Vagina (tissue), 2 donors: ENCODE results near the gene CSTF2T. TPM values are rescaled to one million over a fixed set of nuclear protein-coding genes. Genes with fewer than 3 reads are reported as not detected.

Experiments used
- DNase-seq, 2 donors: peaks; one replicate each; pipeline ENCODE4 v3.0.0-alpha.2; 2017; ENCODE audit errors: extremely low spot score in 2 of 2
- H3K27ac ChIP-seq: fragments of 200-600 bp; sonication (generic); one replicate; pipeline ENCODE4 v1.5.1; 2019
- H3K27me3 ChIP-seq: fragments of 200-600 bp; sonication (generic); one replicate; pipeline ENCODE4 v1.5.1; 2019
- H3K36me3 ChIP-seq, 2 donors: fragments of 200-600 bp; sonication (generic); one replicate each; pipeline ENCODE4 v1.5.1; 2017 to 2019
- H3K4me1 ChIP-seq: fragments of 200-600 bp; sonication (generic); one replicate; pipeline ENCODE4 v1.5.1; 2019
- H3K4me3 ChIP-seq, 2 donors: fragments of 200-600 bp; sonication (generic); 1 replicate in 1 of 2; 2 replicates in 1 of 2; pipeline ENCODE4 v1.5.1; 2016 to 2019
- H3K9me3 ChIP-seq: fragments of 200-600 bp; sonication (generic); one replicate; pipeline ENCODE4 v1.5.1; 2019
- POLR2A ChIP-seq, 2 donors: fragments of 450-650 bp; IDR thresholded peaks; one replicate each; pipeline ENCODE4 v1.6.1; 2017; ENCODE audit warnings: antibody characterized with exemption in 2 of 2, mild to moderate bottlenecking in 2 of 2, moderate library complexity in 2 of 2
- POLR2AphosphoS5 ChIP-seq, 2 donors: sonication (generic); formaldehyde crosslinking; IDR thresholded peaks; one replicate each; pipeline ENCODE4 v1.9.0; 2017; ENCODE audit warnings: antibody characterized with exemption in 2 of 2, mild to moderate bottlenecking in 2 of 2, low read depth in 1 of 2; ENCODE audit not compliant: insufficient read depth in 1 of 2
- intact Hi-C: fragments of 100-400 bp; cut with DNase I; formaldehyde crosslinking; loops from one replicate; pipeline ENCODE4 v1.15.1; 2023
- total RNA-seq: library from RNA; depleted of rRNA; stranded (reverse); fragments of >200 nt; gene quantifications from one replicate; pipeline ENCODE4 v1.2.3, GENCODE V29; 2016
- TF ChIP-seq, protein P1 (sequence below), 3 experiments: fragments of 450-650 bp in 2 of 3; fragments of 200-600 bp in 1 of 3; sonication (generic) in 1 of 3; IDR thresholded peaks; one replicate each; pipeline ENCODE4 v1.5.1; 2017 to 2019; ENCODE audit warnings: antibody characterized with exemption in 3 of 3, mild to moderate bottlenecking in 2 of 3, moderate library complexity in 2 of 3

CSTF2T gene
- total RNA-seq, 1 donor from 2014 or later, result 12.0 TPM

DNA sequence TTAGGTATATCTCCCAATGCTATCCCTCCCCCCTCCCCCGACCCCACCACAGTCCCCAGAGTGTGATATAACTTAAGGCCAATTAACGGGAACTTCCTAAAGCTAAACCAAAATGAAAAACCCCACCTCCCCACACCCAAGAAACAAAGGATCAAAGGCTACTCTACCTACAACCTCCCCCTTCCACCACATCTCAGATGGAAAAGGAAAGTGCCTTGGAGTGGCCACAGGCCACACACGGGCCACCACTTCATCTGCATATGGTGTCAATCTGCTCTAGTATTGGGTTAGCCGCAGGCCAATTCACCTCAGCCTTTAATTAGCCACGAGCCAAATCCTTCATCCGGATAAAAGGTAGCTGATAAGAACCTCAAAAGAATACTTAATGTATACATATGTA lies 19.6 kb downstream of the CSTF2T start:
- no peaks in the 10 kb centered on the region for H3K4me1 ChIP-seq
- no peak for TF ChIP-seq POLR2A (IDR thresholded peaks at IDR 0.05)
- TF ChIP-seq, protein P1, sequence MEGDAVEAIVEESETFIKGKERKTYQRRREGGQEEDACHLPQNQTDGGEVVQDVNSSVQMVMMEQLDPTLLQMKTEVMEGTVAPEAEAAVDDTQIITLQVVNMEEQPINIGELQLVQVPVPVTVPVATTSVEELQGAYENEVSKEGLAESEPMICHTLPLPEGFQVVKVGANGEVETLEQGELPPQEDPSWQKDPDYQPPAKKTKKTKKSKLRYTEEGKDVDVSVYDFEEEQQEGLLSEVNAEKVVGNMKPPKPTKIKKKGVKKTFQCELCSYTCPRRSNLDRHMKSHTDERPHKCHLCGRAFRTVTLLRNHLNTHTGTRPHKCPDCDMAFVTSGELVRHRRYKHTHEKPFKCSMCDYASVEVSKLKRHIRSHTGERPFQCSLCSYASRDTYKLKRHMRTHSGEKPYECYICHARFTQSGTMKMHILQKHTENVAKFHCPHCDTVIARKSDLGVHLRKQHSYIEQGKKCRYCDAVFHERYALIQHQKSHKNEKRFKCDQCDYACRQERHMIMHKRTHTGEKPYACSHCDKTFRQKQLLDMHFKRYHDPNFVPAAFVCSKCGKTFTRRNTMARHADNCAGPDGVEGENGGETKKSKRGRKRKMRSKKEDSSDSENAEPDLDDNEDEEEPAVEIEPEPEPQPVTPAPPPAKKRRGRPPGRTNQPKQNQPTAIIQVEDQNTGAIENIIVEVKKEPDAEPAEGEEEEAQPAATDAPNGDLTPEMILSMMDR (IDR thresholded peaks at IDR 0.05), result no peak
- no peak for TF ChIP-seq POLR2AphosphoS5 (IDR thresholded peaks at IDR 0.05; ENCODE audit: insufficient read depth in 1 of 2, low read depth in 1 of 2)
- no peak overlapping the region for H3K27ac ChIP-seq
- H3K9me3 ChIP-seq, result no peaks in the 10 kb centered on the region
- H3K27me3 ChIP-seq, result no peaks in the 10 kb centered on the region
- intact Hi-C loops, result no loop called here
- no peak overlapping the region for H3K4me3 ChIP-seq
- no peak for DNase-seq
- no peaks in the 10 kb centered on the region for H3K36me3 ChIP-seq

- no peaks in the 10 kb centered on the region for H3K27me3 ChIP-seq
- no peak for TF ChIP-seq POLR2A (IDR thresholded peaks at IDR 0.05)
- no peak for TF ChIP-seq POLR2AphosphoS5 (IDR thresholded peaks at IDR 0.05; ENCODE audit: insufficient read depth in 1 of 2, low read depth in 1 of 2)
- TF ChIP-seq, protein P1 (IDR thresholded peaks at IDR 0.05), result no peak
- no peak overlapping the region for H3K4me3 ChIP-seq
- H3K27ac ChIP-seq, result no peak overlapping the region
- intact Hi-C loops, result no loop called here
- H3K4me1 ChIP-seq, result no peaks in the 10 kb centered on the region
- DNase-seq, result no peak
- no peaks in the 10 kb centered on the region for H3K9me3 ChIP-seq
- H3K36me3 ChIP-seq, result no peaks in the 10 kb centered on the region
Measured at GRCh38 chr10:51675088-51675487, 24.3 kb downstream of the CSTF2T start.

DNA sequence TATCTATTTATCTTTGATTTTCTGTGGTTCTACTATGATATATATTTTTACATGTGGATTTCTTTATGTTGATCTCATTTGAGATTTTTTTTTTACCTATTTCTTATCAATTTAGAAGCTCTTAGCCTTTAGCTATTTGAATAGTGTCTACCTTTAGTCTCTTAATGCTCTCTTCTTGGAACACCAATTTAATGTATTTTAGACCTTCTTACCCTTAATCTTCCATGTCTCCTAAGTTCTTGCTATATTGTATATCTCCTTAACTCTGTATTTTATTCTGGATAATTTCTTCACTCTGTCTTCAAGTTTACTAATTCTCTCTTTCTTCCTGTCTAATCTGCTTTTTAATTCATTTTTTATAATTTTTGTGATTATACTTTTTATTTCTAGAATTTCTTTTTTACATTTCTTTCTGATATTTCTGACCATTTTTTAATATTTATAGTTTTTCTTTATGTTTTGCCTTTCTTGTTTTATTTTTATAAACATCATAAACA lies 27.3 kb downstream of the CSTF2T start:
- H3K27ac ChIP-seq, result no peak overlapping the region
- intact Hi-C loops, result no loop called here

DNA sequence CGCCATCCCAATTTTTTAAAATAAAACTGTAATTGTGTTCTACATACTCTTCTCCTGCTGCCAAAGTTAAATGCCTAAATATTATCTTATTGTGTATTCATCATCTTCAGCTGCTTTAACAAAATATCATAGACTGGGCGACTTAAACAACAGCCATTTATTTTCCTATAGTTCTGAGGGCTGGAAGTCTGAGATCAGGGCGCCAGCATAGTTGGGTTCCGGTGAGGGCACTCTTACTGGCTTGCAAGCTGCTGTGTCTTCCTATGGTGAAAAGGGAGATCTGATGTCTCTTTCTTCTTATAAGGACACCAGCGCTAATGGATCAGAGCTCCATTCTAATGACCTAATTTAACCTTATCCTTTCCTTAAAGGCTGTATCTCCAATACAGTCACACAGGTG lies 30.4 kb downstream of the CSTF2T start:
- TF ChIP-seq POLR2A (IDR thresholded peaks at IDR 0.05) (no peak), POLR2AphosphoS5 (IDR thresholded peaks at IDR 0.05; ENCODE audit: insufficient read depth in 1 of 2, low read depth in 1 of 2) (no peak)
- TF ChIP-seq, protein P1 (IDR thresholded peaks at IDR 0.05), result no peak
- Histone ChIP-seq H3K27me3 (no peaks in the 10 kb centered on the region), H3K4me3 (no peak overlapping the region), H3K27ac (no peak overlapping the region), H3K9me3 (no peaks in the 10 kb centered on the region), H3K4me1 (peaks cover 8% of the 10 kb centered on the region), H3K36me3 (no peaks in the 10 kb centered on the region)
- DNase-seq, result no peak
- intact Hi-C loops, result no loop called here

More for the DNA sequence above, 27.3 kb downstream of the CSTF2T start:
- H3K27me3 ChIP-seq, result no peaks in the 10 kb centered on the region
- no peak for TF ChIP-seq POLR2AphosphoS5 (IDR thresholded peaks at IDR 0.05; ENCODE audit: insufficient read depth in 1 of 2, low read depth in 1 of 2)
- TF ChIP-seq, protein P1 (IDR thresholded peaks at IDR 0.05), result no peak
- TF ChIP-seq POLR2A (IDR thresholded peaks at IDR 0.05), result no peak
- DNase-seq, result no peak
- H3K36me3 ChIP-seq, result no peaks in the 10 kb centered on the region
- peaks cover 8% of the 10 kb centered on the region for H3K4me1 ChIP-seq
- no peaks in the 10 kb centered on the region for H3K9me3 ChIP-seq
- H3K4me3 ChIP-seq, result no peak overlapping the region

DNA sequence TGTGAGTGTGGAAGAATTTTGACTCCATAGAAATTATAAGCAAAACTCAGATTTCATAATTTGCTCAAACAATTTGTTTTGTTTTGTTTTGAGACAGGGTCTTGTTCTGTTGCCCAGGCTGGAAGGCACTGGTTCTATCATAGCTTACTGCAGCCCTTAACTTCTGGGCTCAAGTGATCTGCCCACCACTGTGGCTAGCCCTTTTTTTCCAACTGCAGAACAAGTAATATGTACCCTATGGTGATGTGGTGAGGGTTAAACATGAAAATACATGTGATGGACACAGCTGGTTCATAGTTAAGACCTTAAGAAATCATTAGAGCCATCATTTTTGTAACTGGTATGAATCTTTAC lies 31.1 kb downstream of the CSTF2T start:
- H3K36me3 ChIP-seq, result no peaks in the 10 kb centered on the region

More for the DNA sequence above, 31.1 kb downstream of the CSTF2T start:
- TF ChIP-seq POLR2AphosphoS5 (IDR thresholded peaks at IDR 0.05; ENCODE audit: insufficient read depth in 1 of 2, low read depth in 1 of 2) (no peak), POLR2A (IDR thresholded peaks at IDR 0.05) (no peak)
- TF ChIP-seq, protein P1 (IDR thresholded peaks at IDR 0.05), result no peak
- H3K27me3 ChIP-seq, result no peaks in the 10 kb centered on the region
- peaks cover 8% of the 10 kb centered on the region for H3K4me1 ChIP-seq
- H3K9me3 ChIP-seq, result no peaks in the 10 kb centered on the region
- intact Hi-C loops, result no loop called here
- H3K4me3 ChIP-seq, result no peak overlapping the region
- no peak for DNase-seq
- no peak overlapping the region for H3K27ac ChIP-seq
